HG03460 (cell line): ENCODE results near the gene RAD51B.

Experiments used
- ATAC-seq: cut with Tn5 transposase; IDR thresholded peaks from one replicate; pipeline ENCODE4 v1.9.1; 2021; ENCODE audit not compliant: unreplicated experiment

Gene RAD51B

GRCh38 chr14:68262567-68262966 lies 443.0 kb downstream of the RAD51B start:
- ATAC-seq, result no peak

GRCh38 chr14:68263563-68264259 lies 444.1 kb downstream of the RAD51B start:
- ATAC-seq, result no peak

GRCh38 chr14:68264260-68264569 lies 444.6 kb downstream of the RAD51B start:
- ATAC-seq, result no peak

GRCh38 chr14:68266998-68267397 lies 447.4 kb downstream of the RAD51B start:
- ATAC-seq, result no peak

- ATAC-seq, result peak; percentile 81
Observed at GRCh38 chr14:68268197-68268596, 448.6 kb downstream of the RAD51B start.

- no peak for ATAC-seq
Observed at GRCh38 chr14:68268719-68269118, 449.1 kb downstream of the RAD51B start.

GRCh38 chr14:68269136-68269927 lies 449.8 kb downstream of the RAD51B start:
- no peak for ATAC-seq

GRCh38 chr14:68270342-68270741 lies 450.8 kb downstream of the RAD51B start:
- no peak for ATAC-seq

DNA sequence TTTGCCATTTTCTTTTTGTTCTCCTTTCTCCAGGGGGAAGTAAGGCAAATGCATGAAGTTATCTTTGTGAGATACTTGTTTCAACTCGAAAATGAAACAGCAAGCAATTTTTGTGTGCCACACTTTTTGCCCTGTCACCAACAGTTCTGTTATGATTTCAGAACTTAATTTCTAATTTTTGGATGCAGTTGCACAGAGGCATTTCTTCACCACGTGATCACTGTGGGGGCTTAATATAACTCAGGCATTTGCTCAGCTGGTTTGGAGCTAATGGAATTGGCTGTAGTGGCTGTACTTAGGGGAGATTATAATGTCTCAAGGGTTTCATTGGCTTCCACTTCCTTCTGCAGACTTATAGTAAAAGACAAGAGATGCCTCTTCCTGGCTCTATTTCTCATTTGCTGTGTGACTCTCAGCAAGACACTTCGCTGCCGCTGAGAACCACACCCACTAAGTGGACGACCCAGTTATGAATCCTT lies 452.4 kb downstream of the RAD51B start:
- ATAC-seq, result no peak

DNA sequence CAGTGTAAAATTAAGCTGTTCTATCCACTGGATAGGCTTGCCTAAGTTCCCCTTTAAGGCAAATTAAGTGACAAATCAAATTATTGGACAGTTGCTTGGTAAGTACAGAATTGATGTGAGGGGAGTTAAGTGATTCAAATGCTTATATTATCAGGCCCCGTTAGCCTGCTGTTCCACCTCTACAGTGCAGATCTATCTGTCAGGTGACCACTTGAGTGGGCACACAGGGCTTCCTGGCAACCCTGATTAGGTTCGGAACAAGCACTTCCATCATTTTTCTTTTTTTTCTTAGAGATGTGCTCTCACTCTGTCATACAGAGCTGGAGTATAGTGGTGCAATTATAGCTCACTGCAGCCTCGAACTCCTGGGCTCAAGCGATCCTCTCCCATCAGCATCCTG lies 453.8 kb downstream of the RAD51B start:
- no peak for ATAC-seq

DNA sequence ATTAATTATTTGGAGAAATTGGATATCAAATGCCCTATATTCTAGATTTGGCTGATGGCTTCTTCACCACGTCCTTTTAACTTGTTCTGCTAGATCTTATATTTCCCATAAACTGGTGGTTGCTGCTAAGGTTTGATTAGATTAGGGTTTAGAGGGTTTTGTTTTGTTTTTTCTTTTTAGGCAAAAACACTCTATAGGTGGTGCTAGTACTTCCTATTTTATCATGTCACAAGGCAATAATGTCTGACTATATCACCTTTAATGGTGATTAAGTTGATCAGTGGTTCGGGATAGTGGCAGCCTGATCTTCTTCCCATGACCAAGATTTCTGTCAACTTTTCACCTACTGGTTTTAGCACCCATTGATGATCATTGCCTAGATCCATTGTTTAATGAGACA lies 455.1 kb downstream of the RAD51B start:
- no peak for ATAC-seq

DNA sequence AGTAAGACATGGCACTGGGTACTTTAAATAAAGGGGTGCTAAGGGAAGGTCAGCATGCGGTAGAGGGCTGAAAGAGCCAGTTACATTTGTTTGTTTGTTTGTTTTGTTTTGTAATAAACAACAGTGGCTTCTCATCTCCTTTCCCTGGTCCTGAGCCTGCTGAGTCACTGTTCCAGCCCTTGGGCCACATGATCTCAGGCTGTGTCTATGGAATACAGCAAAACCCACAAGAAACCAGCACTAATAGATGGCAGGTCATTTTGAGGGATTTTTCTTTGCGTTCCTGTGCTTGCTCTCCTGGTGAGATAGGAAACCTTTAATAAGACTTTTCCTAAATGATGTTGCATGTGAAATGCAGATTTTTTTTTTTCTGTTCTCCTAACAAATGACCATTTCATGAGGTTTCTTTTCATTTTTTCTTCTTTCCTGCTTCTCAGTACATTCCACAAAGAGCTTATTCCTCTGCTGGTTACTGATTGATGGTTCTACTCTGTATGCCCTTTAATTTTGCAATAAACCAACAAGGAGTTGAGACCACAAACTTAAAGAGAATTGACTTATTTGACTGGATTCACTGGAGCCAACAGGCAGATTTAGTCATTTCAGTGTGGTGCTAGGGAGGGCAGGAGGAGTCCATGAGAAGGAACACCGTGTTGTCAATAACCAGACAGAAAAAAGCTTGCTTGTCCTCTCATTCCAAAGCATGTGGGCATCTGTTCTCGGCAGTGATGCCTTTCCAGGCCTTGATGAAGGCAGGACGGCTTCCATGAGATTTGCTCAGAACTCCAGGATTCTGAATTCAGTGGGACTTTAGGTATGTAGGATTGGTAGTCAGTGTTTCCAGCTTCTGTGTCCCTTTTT lies 459.2 kb downstream of the RAD51B start:
- ATAC-seq, result no peak

DNA sequence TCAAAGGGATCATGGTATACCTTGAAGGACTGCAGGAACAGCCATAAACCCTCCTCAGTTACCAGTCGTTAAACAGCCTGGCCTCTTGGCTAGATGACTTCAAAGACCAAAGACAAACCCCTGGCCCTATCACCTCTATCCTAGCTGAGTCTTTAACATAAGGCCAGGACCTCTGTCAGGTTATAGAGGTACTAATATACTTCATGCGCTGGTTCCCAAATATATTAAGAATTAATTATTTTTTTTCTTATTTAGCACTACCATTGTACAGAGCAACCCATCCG lies 459.8 kb downstream of the RAD51B start:
- no peak for ATAC-seq

GRCh38 chr14:68279777-68280233 lies 460.2 kb downstream of the RAD51B start:
- ATAC-seq, result peak; percentile 49

GRCh38 chr14:68281497-68281896 lies 461.9 kb downstream of the RAD51B start:
- no peak for ATAC-seq

- peak; percentile 21 for ATAC-seq
Observed at GRCh38 chr14:68282479-68283377, 463.1 kb downstream of the RAD51B start.

DNA sequence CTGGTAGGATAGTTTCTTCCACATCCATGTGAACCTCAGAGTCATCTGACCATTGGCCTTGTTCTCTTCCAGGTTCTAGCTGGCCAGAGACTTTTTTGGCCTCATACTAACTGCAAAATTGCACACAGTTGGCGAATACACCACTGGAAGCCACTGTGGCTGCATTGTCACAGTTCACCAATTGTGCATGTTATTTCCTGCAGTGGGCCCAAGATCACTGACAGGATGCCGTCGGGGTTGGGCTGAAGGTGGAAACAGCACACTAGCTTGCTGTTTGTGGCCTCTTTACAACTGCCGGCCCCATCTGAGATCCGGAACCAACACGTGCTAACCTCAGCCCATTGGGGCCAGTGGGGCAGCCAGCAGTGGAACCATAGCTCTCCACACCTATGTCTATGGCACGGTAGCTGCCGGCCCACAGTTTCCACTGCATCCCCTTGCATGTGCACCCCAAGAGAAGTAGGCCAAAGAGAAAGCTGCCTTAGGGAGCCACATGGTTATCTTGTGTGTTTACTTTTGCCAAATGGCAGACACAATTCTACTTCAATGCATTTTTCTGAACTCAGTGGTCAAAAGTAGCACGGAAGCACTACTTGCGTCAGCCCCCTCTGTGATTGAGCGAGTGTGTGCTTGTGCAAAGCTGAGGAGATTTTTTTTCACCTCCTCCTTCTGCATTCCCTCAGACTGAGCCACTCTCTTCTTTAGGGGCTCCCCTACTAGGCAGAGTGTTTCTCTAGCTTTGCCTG lies 464.0 kb downstream of the RAD51B start:
- peak; percentile 50 for ATAC-seq

- no peak for ATAC-seq
Observed at GRCh38 chr14:68284333-68284732, 464.8 kb downstream of the RAD51B start.

GRCh38 chr14:68284834-68285233 lies 465.3 kb downstream of the RAD51B start:
- no peak for ATAC-seq
